PC-3 (cell line): Measurements from ENCODE around the gene CSMD2.

Experiments used
- CTCF ChIP-seq: fragments of 300-600 bp; sonication (generic); conservative IDR thresholded peaks from 2 replicates; pipeline ENCODE4 v1.5.1; 2017; ENCODE audit warnings: antibody characterized with exemption, low read depth, mild to moderate bottlenecking, low read length
- EZH2 ChIP-seq: fragments of 300-600 bp; sonication (generic); IDR thresholded peaks from one replicate; pipeline ENCODE4 v1.6.1; 2017; ENCODE audit warnings: antibody characterized with exemption, mild to moderate bottlenecking, low read length; ENCODE audit not compliant: unreplicated experiment
- EZH2phosphoT487 ChIP-seq: fragments of 300-600 bp; sonication (generic); IDR thresholded peaks from 2 replicates; pipeline ENCODE4 v1.6.1; 2018; ENCODE audit warnings: mild to moderate bottlenecking, antibody characterized with exemption, low read length, borderline replicate concordance

GRCh38 chr1:34188418-34188817, 23.4 kb upstream of the CSMD2 start:
- TF ChIP-seq EZH2 (no peak), CTCF (no peak), EZH2phosphoT487 (no peak)
